ENCODE measurements around the gene PCDH12.

- TF ChIP-seq CTCF (IDR thresholded peaks at IDR 0.05) (no peak), POLR2A (IDR thresholded peaks at IDR 0.05) (no peak), POLR2AphosphoS5 (IDR thresholded peaks at IDR 0.05) (no peak), EP300 (IDR thresholded peaks at IDR 0.05) (no peak)
Observed at GRCh38 chr5:141982626-141983025, 24.6 kb upstream of the PCDH12 start.
